HepG2 (cell line): ENCODE data around the gene NOS1AP. TPM values are rescaled to one million over a fixed set of nuclear protein-coding genes. Genes with fewer than 3 reads are reported as not detected.

ENCODE experiments used
- CHD2 ChIP-seq: IDR thresholded peaks from 2 replicates; pipeline ENCODE4 v1.6.1; 2011; ENCODE audit warnings: low read depth, low read length, improper control_type of control experiment
- ETV5 ChIP-seq: IDR thresholded peaks from 2 replicates; pipeline ENCODE4 v1.6.1; 2018; ENCODE audit warnings: missing biosample characterization, missing genetic modification reagents, inconsistent platforms, borderline replicate concordance
- FOSL1 ChIP-seq: sonication (generic); formaldehyde crosslinking; IDR thresholded peaks from 2 replicates; pipeline ENCODE4 v1.9.0; 2021; ENCODE audit warnings: missing genetic modification reagents, borderline replicate concordance
- FOSL2 ChIP-seq: sonication (generic); formaldehyde crosslinking; IDR thresholded peaks from 2 replicates; pipeline ENCODE4 v1.4.0; 2020; ENCODE audit warnings: missing genetic modification reagents
- HNRNPUL1 ChIP-seq: fragments of 200-400 bp; formaldehyde crosslinking; IDR thresholded peaks from 2 replicates; pipeline ENCODE4 v1.6.1; 2017; ENCODE audit warnings: low read depth, mild to moderate bottlenecking, low read length, moderate library complexity
- IRF2 ChIP-seq: IDR thresholded peaks from 2 replicates; pipeline ENCODE4 v1.6.1; 2018; ENCODE audit warnings: missing genetic modification reagents, missing compliant biosample characterization
- ISX ChIP-seq: sonication (generic); formaldehyde crosslinking; conservative IDR thresholded peaks from 2 replicates; pipeline ENCODE4 v1.5.0; 2020; ENCODE audit warnings: missing genetic modification reagents
- MAF1 ChIP-seq: sonication (generic); formaldehyde crosslinking; IDR thresholded peaks from 2 replicates; pipeline ENCODE4 v1.5.0; 2020; ENCODE audit warnings: missing genetic modification reagents, borderline replicate concordance
- NR3C1 ChIP-seq: sonication (generic); formaldehyde crosslinking; IDR thresholded peaks from 2 replicates; pipeline ENCODE4 v1.4.0; 2020; ENCODE audit warnings: missing genetic modification reagents
- PLSCR1 ChIP-seq: sonication (generic); formaldehyde crosslinking; IDR thresholded peaks from 2 replicates; pipeline ENCODE4 v1.5.0; 2020; ENCODE audit warnings: missing genetic modification reagents, mild to moderate bottlenecking, borderline replicate concordance
- PREB ChIP-seq: sonication (generic); formaldehyde crosslinking; IDR thresholded peaks from 2 replicates; pipeline ENCODE4 v1.4.0; 2020; ENCODE audit warnings: missing genetic modification reagents
- SAFB2 ChIP-seq: sonication (generic); formaldehyde crosslinking; IDR thresholded peaks from 2 replicates; pipeline ENCODE4 v1.5.1; 2020; ENCODE audit warnings: missing genetic modification reagents, low read depth, mild to moderate bottlenecking, borderline replicate concordance
- SOX6 ChIP-seq, 2 experiments: fragments of 450-650 bp in 1 of 2; sonication (generic) in 1 of 2; formaldehyde crosslinking in 1 of 2; IDR thresholded peaks; 2 replicates each; pipeline versions ENCODE4 v1.4.0 to v1.6.1; 2017 to 2020; ENCODE audit warnings: antibody characterized with exemption in 1 of 2, mild to moderate bottlenecking in 1 of 2, missing genetic modification reagents in 1 of 2
- TP53 ChIP-seq: sonication (generic); formaldehyde crosslinking; conservative IDR thresholded peaks from 2 replicates; pipeline ENCODE4 v1.4.0; 2020; ENCODE audit warnings: missing genetic modification reagents
- USF2 ChIP-seq, 2 experiments: sonication (generic) in 1 of 2; formaldehyde crosslinking in 1 of 2; IDR thresholded peaks; 2 replicates each; pipeline versions ENCODE4 v1.5.1 to v1.6.1; 2011 to 2020; ENCODE audit warnings: borderline replicate concordance in 1 of 2, low read depth in 1 of 2, low read length in 1 of 2, mild to moderate bottlenecking in 1 of 2, missing genetic modification reagents in 1 of 2, moderate library complexity in 1 of 2
- ZFP36L2 ChIP-seq: sonication (generic); formaldehyde crosslinking; IDR thresholded peaks from 2 replicates; pipeline ENCODE4 v1.4.0; 2020; ENCODE audit warnings: missing genetic modification reagents
- ZMYM3 ChIP-seq: sonication (generic); formaldehyde crosslinking; IDR thresholded peaks from 2 replicates; pipeline ENCODE4 v1.5.1; 2020; ENCODE audit warnings: mild to moderate bottlenecking, missing genetic modification reagents
- ZNF34 ChIP-seq: sonication (generic); formaldehyde crosslinking; IDR thresholded peaks from 2 replicates; pipeline ENCODE4 v1.4.0; 2020; ENCODE audit warnings: mild to moderate bottlenecking, missing genetic modification reagents, borderline replicate concordance
- ZNF569 ChIP-seq: sonication (generic); formaldehyde crosslinking; IDR thresholded peaks from 2 replicates; pipeline ENCODE4 v1.5.0; 2020; ENCODE audit warnings: mild to moderate bottlenecking, missing genetic modification reagents, moderate library complexity, borderline replicate concordance
- ZNF766 ChIP-seq: sonication (generic); formaldehyde crosslinking; IDR thresholded peaks from 2 replicates; pipeline ENCODE4 v1.5.0; 2020; ENCODE audit warnings: missing genetic modification reagents, borderline replicate concordance
- ZSCAN25 ChIP-seq: sonication (generic); formaldehyde crosslinking; IDR thresholded peaks from 2 replicates; pipeline ENCODE4 v1.8.0; 2022; ENCODE audit warnings: mild to moderate bottlenecking, missing genetic modification reagents
- polyA plus RNA-seq, 8 experiments: library from polyadenylated mRNA; depleted of rRNA in 3 of 8; stranded (reverse) in 7 of 8; unstranded in 1 of 8; fragments of >200 nt; fragmentation: Illumina TruSeq in 4 of 8; extraction: Trizol in 4 of 8; gene quantifications; 2 replicates each; pipeline versions ENCODE4 v1.2.1 to v1.2.3, GENCODE V29; 2011 to 2016; ENCODE audit warnings: low read depth in 4 of 8, missing spikeins in 1 of 8, mixed read lengths in 1 of 8; ENCODE audit not compliant: insufficient read depth in 1 of 8
- total RNA-seq, 5 experiments: library from RNA; depleted of rRNA; stranded (reverse); fragments of >200 nt; fragmentation: Illumina TruSeq; extraction: Trizol; gene quantifications; 2 replicates each; pipeline ENCODE4 v1.2.3, GENCODE V29; 2016; ENCODE audit warnings: low read depth in 1 of 5
- TF ChIP-seq, protein P1 (sequence below): sonication (generic); formaldehyde crosslinking; IDR thresholded peaks from 2 replicates; pipeline ENCODE4 v1.8.1; 2022; ENCODE audit warnings: low read depth, mild to moderate bottlenecking, missing genetic modification reagents

NOS1AP gene
- total and polyA plus RNA-seq, 2 of the 13 experiments (the other 11 are each of a cell fraction or from before 2014, with no cell fraction given), result 2.0 to 3.3 TPM

- TF ChIP-seq USF2 (IDR thresholded peaks at IDR 0.05; ENCODE audit: low read depth, low read length), result no peak
- TF ChIP-seq USF2 (CRISPR knock-in tag; IDR thresholded peaks at IDR 0.05; ENCODE audit: borderline replicate concordance), result no peak
- TF ChIP-seq ZFP36L2 (CRISPR knock-in tag), result no peak
- no peak for TF ChIP-seq PREB (CRISPR knock-in tag)
- peak; percentile 32; the same call in 1 of the 2 replicates for TF ChIP-seq ETV5
- TF ChIP-seq ZNF34 (CRISPR knock-in tag), result no peak
- 0 out of 2 replicates have a peak, but pooled peaks have one; percentile 21 for TF ChIP-seq IRF2 (CRISPR knock-in tag)
- no peak for TF ChIP-seq HNRNPUL1
- no peak for TF ChIP-seq SAFB2 (CRISPR knock-in tag)
- TF ChIP-seq SOX6 (IDR thresholded peaks at IDR 0.05), result no peak
- 0 out of 2 replicates have a peak, but pooled peaks have one; percentile 9 for TF ChIP-seq SOX6 (CRISPR knock-in tag; IDR thresholded peaks at IDR 0.05)
- TF ChIP-seq CHD2, result no peak
- peak; percentile 77 for TF ChIP-seq FOSL1 (CRISPR knock-in tag)
- no peak for TF ChIP-seq MAF1 (CRISPR knock-in tag)
- TF ChIP-seq FOSL2 (CRISPR knock-in tag), result peak; percentile 94
- TF ChIP-seq NR3C1 (CRISPR knock-in tag), result no peak
- TF ChIP-seq ZMYM3, result no peak
- no peak for TF ChIP-seq ZNF569 (CRISPR knock-in tag)
- no peak for TF ChIP-seq ZNF766
- TF ChIP-seq ZSCAN25 (CRISPR knock-in tag), result no peak
- TF ChIP-seq PLSCR1 (CRISPR knock-in tag), result no peak
- TF ChIP-seq TP53 (CRISPR knock-in tag), result no peak
- no peak for TF ChIP-seq ISX (CRISPR knock-in tag)
- TF ChIP-seq, protein P1, sequence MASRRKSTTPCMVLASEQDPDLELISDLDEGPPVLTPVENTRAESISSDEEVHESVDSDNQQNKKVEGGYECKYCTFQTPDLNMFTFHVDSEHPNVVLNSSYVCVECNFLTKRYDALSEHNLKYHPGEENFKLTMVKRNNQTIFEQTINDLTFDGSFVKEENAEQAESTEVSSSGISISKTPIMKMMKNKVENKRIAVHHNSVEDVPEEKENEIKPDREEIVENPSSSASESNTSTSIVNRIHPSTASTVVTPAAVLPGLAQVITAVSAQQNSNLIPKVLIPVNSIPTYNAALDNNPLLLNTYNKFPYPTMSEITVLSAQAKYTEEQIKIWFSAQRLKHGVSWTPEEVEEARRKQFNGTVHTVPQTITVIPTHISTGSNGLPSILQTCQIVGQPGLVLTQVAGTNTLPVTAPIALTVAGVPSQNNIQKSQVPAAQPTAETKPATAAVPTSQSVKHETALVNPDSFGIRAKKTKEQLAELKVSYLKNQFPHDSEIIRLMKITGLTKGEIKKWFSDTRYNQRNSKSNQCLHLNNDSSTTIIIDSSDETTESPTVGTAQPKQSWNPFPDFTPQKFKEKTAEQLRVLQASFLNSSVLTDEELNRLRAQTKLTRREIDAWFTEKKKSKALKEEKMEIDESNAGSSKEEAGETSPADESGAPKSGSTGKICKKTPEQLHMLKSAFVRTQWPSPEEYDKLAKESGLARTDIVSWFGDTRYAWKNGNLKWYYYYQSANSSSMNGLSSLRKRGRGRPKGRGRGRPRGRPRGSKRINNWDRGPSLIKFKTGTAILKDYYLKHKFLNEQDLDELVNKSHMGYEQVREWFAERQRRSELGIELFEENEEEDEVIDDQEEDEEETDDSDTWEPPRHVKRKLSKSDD (CRISPR knock-in tag), result no peak
Observed at GRCh38 chr1:162136760-162137159, 67.3 kb downstream of the NOS1AP start (continued).
